Measurements from ENCODE around the gene NAA25.

NAA25 gene

DNA sequence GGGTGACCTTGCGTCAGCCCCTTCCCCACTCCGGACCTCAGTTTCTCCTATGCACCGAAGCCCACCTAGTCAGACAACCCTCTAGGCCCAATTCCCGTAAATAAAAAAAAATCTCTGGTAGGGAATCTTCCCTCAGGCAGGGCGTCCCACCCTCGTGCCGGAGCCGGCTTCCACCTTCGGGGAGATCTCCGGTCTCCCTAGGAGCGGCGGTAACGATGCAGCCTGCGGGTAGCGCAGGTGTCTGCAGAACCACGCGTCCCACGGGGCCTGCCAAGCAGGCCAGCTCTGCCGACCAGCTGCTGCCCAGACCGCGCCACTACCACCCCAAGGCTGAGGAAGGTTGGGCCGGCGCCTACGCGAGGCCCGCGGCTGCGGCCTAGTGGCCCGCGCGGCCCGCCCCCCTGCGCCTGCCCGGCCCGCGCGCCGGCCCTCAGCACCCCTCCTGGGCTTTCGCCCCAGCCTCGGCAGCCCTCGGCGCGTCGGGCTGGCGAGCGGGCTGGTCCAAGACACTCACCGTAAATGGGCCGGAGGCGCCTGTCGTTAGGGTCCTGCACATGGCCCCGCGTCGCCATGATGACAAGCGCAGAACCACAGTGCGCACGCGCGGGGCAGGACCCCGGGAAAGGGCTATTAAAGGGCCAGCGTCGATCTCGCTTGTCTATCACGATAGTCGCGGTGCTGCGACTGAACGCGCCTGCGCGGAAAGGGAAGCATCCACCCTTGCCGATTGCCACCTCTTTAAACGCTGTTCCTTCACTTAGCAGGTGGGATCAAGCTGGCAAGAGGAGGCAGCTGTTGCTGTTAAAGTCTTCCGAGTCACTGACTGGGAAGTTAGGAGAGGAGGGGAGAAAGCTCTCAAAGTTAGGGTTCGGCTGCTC, at the start of gene NAA25:
NAA25 (minus strand) TSS at position 582 of the 878 bp plus-strand sequence; CDS start at position 572, 10 bp downstream.
- peak; percentile 73 to 76 for DNase-seq (ENCODE audit: low read depth in 2 of 2)

DNA sequence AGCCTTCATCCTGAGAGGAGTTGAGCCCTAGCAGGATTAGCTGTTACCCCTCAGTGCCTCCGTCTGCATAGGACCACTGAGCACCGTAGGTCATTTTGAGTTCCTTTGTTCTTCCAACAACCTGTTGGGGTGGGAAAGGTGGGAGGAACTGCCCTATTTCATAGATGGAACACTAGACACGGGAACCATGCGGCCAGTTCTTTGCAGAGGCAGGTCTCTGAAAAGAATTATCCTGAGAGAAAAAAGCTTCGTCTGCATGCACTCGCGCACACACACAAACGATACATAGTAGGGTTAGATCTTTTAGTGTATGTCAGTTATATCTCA, 45.3 kb upstream of the NAA25 start:
- no peak for DNase-seq (ENCODE audit: low read depth in 2 of 2)

DNA sequence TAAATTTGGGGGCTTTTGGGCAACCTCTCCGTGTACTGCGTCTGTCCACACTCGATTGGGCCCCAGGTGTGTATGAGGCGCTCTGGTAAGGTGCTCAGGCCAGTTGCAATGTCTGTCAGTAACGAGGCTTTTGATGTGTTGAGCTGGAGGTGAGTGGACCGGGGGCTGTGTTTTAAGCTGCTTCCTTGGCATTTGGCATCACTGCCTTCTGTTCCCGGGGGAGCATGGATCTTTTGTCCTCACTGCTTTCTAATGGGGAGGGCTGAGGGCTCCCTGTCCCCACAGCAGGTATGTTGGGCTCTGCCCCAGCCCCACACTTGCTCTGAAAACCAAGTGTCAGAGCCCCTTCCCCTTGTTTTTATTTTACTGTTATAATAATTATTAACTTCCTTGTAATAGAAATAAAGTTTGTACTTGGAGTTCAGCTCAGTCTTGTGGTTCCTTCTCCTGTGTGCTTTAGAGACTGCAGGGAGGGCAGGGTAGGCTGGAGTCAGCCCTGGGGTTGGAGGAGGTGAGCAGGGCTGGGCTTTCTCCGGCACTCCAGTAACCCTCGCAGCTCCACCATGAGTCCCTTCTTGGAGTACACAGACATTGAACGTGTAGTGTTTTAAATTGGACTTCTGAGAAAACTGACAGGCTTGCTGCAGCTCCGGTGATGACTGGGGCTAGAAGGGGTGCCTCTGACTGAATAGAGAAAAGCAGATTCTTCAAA, 44.8 kb upstream of the NAA25 start:
- DNase-seq (ENCODE audit: low read depth in 2 of 2) = no peak

DNA sequence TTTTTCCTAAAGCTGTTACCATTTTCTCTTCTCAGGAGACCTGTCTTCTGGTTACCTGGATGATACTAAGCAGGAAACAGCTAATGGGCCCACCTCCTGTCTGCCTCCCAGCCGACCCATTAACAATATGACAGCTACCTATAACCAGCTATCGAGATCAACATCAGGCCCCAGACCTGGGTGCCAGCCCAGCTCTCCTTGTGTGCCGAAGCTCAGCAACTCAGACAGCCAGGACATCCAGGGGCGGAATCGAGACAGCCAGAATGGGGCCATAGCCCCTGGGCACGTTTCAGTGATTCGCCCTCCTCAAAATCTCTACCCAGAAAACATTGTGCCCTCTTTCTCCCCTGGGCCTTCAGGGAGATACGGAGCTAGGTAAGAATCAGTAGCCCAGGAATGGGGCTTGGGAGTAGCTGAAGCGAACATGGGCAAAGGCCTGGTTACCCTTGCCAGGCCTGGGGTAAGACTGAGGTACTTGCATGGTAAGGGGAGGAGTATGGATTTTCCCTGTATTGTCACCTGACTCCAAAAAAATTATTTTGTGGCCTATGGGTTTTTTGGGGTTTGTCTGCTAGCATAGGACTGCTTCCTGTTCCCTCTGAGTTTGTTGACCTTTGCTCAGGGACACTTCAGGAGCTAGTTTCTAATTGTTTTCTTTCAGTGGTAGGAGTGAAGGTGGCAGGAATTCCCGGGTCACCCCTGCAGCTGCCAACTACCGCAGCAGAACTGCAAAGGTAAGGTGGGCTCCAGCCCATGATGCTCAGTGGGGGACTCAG, 43.4 kb upstream of the NAA25 start:
- no peak for DNase-seq (ENCODE audit: low read depth in 2 of 2)

DNA sequence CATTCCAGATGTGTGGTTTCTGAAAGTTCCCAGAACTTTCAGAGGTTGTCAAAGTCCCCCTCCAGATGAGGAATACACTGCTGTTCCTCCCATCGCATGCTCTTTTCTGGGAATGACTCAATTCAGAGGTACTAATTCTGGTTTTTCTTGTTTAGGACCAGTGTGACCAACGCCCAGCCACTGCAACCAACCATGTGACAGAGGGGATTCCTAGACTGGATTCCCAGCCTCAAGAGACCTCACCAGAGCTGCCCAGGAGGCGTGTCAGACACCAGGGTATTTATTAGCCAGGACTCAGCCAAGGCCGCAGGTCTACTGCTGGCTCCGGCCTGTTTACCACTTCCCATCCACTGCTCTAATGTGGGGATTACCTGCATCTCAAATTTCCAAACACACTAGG, 41.0 kb upstream of the NAA25 start:
- no peak for DNase-seq (ENCODE audit: low read depth in 2 of 2)

DNA sequence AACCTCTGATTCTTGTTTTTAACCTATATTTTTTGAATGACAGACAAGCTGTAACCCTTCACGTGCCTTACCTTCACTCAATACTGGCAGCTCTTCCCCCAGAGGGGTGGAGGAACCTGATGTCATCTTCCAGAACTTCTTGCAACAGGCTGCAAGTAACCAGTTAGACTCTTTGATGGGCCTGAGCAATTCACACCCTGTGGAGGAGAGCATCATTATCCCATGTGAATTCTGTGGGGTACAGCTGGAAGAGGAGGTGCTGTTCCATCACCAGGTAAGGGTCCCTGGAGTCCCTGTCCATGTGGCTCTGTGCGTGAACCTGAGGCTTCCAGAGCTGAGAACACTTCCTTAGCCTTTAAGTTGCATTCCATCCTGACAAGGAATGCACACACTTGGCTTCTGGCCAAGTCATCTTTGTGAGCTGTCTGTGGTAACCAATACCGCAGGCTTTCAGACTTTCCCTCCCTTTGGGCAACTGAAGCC, 39.5 kb upstream of the NAA25 start:
- no peak for DNase-seq (ENCODE audit: low read depth in 2 of 2)

DNA sequence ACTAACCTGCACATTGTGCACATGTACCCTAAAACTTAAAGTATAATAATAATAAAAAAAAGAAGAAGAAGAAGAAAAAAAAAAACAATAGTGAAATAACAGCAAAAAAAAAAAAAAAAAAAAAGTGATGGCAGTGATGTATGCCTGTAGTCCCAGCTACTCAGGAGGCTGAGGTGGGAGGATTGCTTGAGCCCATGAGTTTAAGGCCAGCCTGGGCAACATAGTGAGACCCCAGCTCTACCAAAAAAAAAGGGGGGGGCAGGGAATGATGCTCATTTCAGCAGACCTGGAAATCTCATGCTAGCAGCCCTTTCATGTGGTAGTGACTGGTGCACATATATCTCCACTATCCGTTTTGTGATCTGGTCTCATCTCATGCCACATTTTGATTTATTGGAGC, 37.5 kb upstream of the NAA25 start:
- DNase-seq (ENCODE audit: low read depth in 2 of 2) = no peak

DNA sequence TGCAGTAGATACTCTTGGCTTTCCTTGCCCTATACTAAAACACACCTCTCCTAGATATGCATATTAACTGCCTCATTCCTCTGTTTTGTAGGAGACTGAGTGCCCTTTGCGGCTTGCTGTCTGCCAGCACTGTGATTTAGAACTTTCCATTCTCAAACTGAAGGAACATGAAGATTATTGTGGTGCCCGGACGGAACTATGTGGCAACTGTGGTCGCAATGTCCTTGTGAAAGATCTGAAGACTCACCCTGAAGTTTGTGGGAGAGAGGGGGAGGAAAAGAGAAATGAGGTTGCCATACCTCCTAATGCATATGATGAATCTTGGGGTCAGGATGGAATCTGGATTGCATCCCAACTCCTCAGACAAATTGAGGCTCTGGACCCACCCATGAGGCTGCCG, 32.1 kb upstream of the NAA25 start:
- no peak for DNase-seq (ENCODE audit: low read depth in 2 of 2)

DNA sequence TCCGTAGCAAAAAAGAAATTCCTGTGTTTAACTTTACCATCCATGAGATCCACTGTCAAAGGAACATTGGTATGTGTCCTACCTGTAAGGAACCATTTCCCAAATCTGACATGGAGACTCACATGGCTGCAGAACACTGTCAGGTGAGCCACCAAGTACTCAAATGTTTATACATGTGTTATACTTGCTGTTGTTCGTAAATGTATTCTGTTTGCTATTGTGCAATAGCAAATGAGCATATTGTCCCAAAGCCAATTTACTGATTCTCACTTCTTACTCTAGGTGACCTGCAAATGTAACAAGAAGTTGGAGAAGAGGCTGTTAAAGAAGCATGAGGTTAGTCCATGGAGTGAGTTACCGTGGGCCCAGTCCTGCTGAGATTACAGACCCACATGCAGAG, 26.1 kb upstream of the NAA25 start:
- DNase-seq (ENCODE audit: low read depth in 2 of 2) = no peak

DNA sequence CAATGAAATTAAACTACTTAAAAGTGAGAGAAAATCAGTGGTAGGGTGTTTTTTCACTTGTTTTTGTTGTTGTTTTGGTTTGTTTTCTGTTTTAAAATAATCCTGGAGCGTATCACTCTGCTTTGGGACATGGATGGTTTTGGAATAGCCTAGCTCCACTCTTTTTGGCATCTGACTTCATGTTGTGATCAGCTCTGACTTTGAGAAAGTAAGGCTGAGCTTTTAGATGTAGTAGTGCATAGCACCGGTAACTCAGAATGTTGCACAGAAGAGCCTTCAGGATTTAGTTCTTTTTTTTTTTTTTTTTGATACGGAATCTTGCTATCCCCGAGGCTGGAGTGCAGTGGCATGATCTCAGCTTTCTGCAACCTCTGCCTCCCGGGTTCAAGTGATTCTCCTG, 24.8 kb upstream of the NAA25 start:
- no peak for DNase-seq (ENCODE audit: low read depth in 2 of 2)

DNA sequence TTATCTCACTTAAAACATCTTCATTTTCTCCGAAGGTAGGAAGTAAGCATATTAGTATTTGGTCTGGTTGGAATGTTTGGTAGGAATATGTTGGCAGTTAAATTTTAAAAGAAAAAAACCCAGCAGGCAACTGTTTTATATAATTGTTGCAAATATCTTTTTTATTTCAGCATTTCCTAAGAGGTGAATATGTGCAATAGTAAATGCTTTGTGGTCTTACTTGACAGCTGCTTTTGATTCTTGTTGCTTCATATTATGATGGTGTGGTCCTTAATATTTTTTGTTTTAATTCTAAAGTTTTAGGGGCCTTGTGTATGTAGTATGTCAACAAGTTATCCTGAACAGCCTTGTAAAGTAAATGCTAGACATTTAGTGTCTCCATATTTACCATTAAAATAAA, 23.1 kb upstream of the NAA25 start:
- DNase-seq (ENCODE audit: low read depth in 2 of 2) = no peak

DNA sequence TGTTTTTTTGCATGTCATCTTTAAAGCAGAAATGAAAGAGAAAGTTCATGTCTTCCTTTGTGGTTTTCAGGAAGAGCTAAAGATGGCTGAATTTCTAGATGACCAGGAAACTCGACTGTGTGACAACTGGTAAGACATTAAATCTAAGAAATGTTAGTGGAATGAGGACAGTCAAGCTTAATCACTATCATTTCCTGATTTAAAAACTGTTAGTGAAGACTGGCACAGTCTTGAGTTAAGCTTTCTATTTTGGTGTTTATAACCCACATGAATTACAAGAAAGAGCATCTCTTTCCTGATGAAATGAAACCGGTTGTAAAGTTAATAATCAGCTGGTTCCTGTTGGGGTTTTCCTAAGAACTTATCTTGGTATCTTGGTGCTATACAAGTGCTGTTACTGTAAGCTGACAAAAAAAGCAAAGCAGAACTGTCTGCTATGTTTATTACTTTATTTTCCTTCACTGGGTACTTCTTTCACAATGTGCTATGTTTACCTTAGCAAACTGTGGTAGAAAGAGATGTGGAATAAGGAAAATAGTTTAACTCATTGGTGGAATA, 21.9 kb upstream of the NAA25 start:
- DNase-seq (ENCODE audit: low read depth in 2 of 2) = no peak

DNA sequence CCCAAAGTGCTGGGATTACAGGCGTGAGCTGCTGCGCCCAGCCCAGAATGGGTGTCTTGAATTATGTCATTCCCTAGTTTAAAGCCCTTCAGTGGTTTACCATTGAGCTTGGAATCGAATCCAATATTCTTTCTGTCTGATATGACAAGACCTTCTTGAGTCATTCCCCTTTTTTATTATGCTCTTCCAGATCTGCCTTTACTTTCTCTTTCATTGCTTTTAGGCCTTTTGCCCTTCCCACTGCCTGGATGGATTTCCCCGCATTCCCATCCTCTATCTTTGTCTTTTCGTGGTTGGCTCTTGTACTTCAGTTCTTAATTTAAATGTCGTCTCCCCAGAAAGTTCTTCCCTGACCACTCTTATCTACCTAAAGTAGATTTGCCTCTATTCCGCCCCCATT, 18.3 kb upstream of the NAA25 start:
- DNase-seq (ENCODE audit: low read depth in 2 of 2) = no peak

DNA sequence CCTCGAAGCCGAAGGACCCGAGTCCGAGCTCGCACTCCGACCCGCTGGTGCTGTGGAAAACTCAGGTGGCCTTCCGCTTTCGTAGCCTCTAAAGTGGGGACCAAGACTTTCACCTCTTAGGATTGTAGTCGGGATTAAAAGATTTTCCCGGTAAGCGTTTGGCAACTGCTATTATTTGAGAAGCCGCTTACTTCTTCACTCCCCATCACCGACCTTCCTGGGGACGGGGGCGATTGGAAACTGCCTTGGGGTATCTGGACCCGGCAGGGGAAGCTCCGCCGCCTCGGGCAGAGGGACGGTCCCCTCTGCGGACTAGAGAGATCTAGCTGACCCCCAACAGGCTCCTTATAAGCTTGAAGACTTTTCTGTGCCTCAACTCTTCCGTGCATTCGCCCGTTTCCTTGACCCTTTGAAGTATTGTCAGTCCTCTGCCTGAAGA, 17.4 kb upstream of the NAA25 start:
- no peak for DNase-seq (ENCODE audit: low read depth in 2 of 2)

DNA sequence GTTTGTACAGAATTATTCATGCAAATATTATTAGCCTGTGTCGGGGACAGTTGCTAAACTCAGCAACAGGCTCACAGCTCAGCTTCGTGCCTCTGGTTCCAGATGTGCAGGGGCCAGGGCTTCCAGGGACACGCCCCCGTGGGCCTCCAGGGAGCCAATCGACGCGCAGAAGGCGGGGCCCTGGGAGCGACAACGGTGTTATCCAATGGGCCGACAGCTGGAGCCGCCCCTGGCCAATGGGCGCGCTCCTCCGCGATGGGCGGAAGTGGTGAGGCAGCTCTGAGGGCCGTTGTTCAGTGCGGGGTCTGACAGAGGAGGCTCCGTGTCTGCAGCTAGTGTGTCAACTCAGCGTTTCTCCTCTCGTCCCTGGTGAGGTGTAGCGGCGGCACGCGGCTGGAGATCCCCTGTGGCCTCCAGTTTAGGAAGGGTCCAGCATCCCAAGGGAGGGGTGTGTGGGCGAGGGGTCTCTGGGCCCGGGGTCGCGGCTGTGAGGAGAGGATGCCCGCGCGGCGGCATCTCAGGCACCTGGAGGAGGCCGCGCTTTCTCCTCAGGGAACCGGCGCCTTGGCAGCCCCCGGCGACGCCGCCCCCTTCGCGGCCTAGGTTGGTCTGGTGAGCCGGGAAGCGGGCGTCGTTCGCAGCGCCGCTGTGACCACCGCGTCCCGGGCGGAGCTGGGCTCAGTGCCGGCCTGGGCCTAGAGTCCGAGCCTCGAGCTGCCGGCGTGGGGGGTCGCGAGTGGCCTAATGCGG, 16.8 kb upstream of the NAA25 start, which contains the start of gene TRAFD1:
TRAFD1 (plus strand) TSS at position 311 of the 750 bp plus-strand sequence. CDS start 4,963 bp downstream, outside the sequence.
- peak; percentile 95 to 96 for DNase-seq (ENCODE audit: low read depth in 2 of 2)

DNA sequence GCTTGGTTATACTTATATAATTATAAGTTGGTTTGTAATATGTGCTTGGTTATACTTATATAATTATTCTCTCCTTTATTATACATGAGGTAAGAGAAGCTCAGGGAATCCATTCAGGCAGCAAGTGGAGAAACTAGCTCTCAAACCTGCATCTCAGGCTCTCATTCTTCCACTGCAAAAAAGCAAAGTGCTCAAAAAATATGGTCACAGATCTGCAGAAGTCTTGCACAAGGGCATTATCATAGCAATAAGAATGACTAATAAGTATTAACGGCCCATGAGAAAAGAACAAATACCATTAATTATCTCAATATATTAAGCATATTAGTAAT, 16.3 kb upstream of the NAA25 start:
- no peak for DNase-seq (ENCODE audit: low read depth in 2 of 2)

DNA sequence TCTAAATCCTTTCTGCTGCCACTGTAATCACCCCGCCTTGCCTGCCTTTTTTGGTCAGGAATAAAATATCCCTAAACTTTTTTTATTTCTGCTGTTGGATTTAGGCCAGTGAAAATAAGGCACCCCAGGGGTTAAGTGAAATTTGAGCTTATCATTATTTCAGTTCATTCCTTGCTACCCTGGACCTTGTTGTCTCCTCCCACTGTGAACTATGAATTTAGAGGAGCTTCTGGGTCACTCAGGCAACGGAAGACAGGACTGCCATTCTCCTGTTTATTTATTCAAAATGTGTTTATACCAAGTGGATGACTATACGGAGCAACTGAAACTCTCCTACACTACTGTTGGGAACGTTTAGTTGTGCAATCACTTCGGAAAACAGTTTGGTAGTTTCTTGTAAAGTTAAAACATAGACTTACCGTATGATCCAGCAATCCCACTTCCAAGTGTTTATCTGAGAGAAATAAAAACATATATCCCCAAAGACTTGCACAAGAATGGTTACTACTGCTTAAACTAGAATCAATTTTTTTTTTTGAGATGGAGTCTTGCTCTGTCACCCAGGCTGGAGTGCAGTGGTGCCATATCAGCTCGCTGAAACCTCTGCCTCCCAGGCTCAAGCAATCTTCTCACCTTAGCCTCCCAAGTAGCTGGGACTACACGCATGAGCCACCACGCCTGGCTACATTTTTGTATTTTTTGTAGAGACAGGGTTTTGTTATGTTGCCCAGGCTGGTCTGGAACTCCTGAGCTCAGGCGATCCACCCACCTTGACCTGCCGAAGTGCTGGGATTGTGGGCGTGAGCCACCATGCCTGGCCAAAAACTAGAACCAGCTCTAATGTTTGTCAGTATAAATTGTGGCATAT, 14.5 kb upstream of the NAA25 start:
- DNase-seq (ENCODE audit: low read depth in 2 of 2) = no peak

DNA sequence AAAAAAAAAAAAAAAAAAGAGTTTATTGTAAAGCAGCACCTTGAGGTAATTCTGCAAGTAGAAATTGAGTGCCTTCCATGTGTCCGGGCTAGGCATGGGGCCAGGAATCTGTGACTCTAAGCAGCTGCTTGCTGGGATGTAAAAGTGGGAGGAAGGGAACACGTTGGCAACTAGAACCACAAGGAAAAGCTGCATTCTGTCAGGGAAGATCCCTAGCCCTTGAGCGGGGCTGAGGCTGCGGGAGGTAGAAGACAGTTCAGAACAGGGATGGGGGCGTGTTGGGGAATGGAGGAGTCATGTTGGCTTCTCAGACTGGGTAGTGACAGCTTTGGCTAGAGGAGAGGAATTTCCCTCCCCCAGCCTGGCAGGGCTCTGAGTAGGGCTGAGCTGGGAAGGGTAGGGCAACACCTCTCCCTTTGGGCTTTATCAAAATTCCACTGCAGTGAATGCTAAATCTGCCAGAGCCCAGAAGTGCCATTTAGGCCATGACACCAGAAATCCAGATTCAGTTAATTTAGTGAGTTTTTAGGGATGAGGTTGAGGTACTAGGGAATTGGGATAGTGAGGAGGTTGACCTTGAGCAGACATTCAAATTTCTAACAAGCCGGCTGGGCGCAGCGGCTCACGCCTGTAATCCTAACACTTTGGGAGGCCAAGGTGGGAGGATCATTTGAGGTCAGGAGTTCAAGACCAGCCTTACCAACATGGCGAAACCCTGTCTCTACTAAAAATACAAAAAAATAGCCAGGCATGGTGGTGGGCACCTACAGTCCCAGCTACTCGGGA, 13.4 kb upstream of the NAA25 start:
- no peak for DNase-seq (ENCODE audit: low read depth in 2 of 2)

DNA sequence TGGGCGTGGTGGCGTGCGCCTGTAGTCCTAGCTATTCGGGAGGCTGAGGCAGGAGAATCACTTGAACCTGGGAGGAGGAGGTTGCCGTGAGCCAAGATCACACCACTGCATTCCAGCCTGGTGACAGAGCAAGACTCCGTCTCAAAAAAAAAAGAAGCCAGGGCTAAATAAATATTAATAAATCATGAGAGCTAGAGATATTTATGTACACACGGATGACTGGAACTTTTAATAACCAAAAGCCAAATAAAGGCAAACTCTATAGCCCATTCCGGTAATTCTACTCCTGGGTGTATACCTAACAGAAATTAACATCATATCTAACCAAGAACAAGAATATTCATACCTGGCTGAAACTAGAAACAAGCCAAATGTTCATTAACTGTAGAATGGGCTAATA, 9.1 kb upstream of the NAA25 start:
- DNase-seq (ENCODE audit: low read depth in 2 of 2) = no peak

Data from stimulated activated CD8-positive, alpha-beta memory T cell treated with anti-CD3 and anti-CD28 coated beads, Interleukin-7, amount 100 ng/mL, for 1 hour (primary cell).